PC-3 (cell line): ENCODE measurements around the gene CHSY3. TPM values are rescaled to one million over a fixed set of nuclear protein-coding genes. Genes with fewer than 3 reads are reported as not detected.

Experiments used
- ATAC-seq: fragments of 200-7000 bp; cut with Tn5 transposase; 2 replicates; pipeline ENCODE4 v1.9.1; 2020; ENCODE audit warnings: mild to moderate bottlenecking, moderate library complexity
- BruUV-seq: library from RNA; stranded (reverse); fragments of 400-500 nt; replicated peaks from 2 replicates; lab custom pipeline; 2021; lab: Mats Ljungman, UMichigan
- CTCF ChIA-PET: fragments of 300-600 bp; sonication (Branson Sonifier 250); formaldehyde crosslinking; loops from one replicate; lab custom pipeline; 2022; ENCODE audit warnings: antibody characterized with exemption; lab: Charles Lee
- POLR2A ChIA-PET: fragments of 300-600 bp; sonication (Branson Sonifier 250); formaldehyde crosslinking; loops from one replicate; lab custom pipeline; 2022; ENCODE audit warnings: antibody characterized with exemption; ENCODE audit not compliant: unreplicated experiment; lab: Charles Lee
- DNase-seq: peaks from one replicate; pipeline ENCODE4 v3.0.0-alpha.2; 2015
- H2AFZ ChIP-seq: fragments of 300-600 bp; sonication (generic); 2 replicates; pipeline ENCODE4 v1.6.0; 2016; ENCODE audit warnings: antibody characterized with exemption, low read length
- H3F3A ChIP-seq: fragments of 300-600 bp; sonication (generic); one replicate; pipeline ENCODE4 v1.6.0; 2017; ENCODE audit warnings: antibody characterized with exemption, low read length, control low read depth, mild to moderate bottlenecking; ENCODE audit not compliant: unreplicated experiment
- H3K27ac ChIP-seq: fragments of 300-600 bp; sonication (generic); 2 replicates; pipeline ENCODE4 v1.5.1; 2016; ENCODE audit warnings: mild to moderate bottlenecking, low read length
- H3K27me3 ChIP-seq: fragments of 300-600 bp; sonication (generic); 2 replicates; pipeline ENCODE4 v1.6.1; 2016; ENCODE audit warnings: low read length, mixed read lengths
- H3K36me3 ChIP-seq: fragments of 300-600 bp; sonication (generic); 2 replicates; pipeline ENCODE4 v1.6.1; 2016; ENCODE audit warnings: low read depth, mixed run types, low read length, mixed read lengths
- H3K4me1 ChIP-seq: fragments of 300-600 bp; sonication (generic); 2 replicates; pipeline ENCODE4 v1.5.1; 2016; ENCODE audit warnings: low read length; ENCODE audit not compliant: insufficient read depth
- H3K4me2 ChIP-seq: fragments of 300-600 bp; sonication (generic); 2 replicates; pipeline ENCODE4 v1.6.0; 2016; ENCODE audit warnings: low read length
- H3K4me3 ChIP-seq: fragments of 300-600 bp; sonication (generic); 2 replicates; pipeline ENCODE4 v1.5.1; 2016; ENCODE audit warnings: mild to moderate bottlenecking, low read length, mixed read lengths
- H3K79me2 ChIP-seq: fragments of 300-600 bp; sonication (generic); 2 replicates; pipeline ENCODE4 v1.6.1; 2017; ENCODE audit warnings: low read length, mixed read lengths
- H3K9ac ChIP-seq: fragments of 300-600 bp; sonication (generic); 2 replicates; pipeline ENCODE4 v1.6.0; 2016; ENCODE audit warnings: mild to moderate bottlenecking, low read length
- H3K9me2 ChIP-seq: fragments of 300-600 bp; sonication (generic); replicated peaks from 2 replicates; pipeline ENCODE4 v1.6.1; 2016; ENCODE audit warnings: mixed run types, low read length, mixed read lengths
- H3K9me3 ChIP-seq: fragments of 300-600 bp; sonication (generic); 2 replicates; pipeline ENCODE4 v1.6.1; 2016; ENCODE audit warnings: low read length, mixed read lengths
- H4K20me1 ChIP-seq: fragments of 300-600 bp; sonication (generic); 2 replicates; pipeline ENCODE4 v1.6.1; 2016; ENCODE audit warnings: low read length, mixed read lengths
- EZH2 ChIP-seq: fragments of 300-600 bp; sonication (generic); IDR thresholded peaks from one replicate; pipeline ENCODE4 v1.6.1; 2017; ENCODE audit warnings: antibody characterized with exemption, mild to moderate bottlenecking, low read length; ENCODE audit not compliant: unreplicated experiment
- EZH2phosphoT487 ChIP-seq: fragments of 300-600 bp; sonication (generic); IDR thresholded peaks from 2 replicates; pipeline ENCODE4 v1.6.1; 2018; ENCODE audit warnings: mild to moderate bottlenecking, antibody characterized with exemption, low read length, borderline replicate concordance
- intact Hi-C: fragments of 100-400 bp; cut with micrococcal nuclease; formaldehyde crosslinking; loops from 2 replicates; pipeline ENCODE4 v1.9.0; 2023
- total RNA-seq: library from RNA; depleted of rRNA; stranded (reverse); fragments of >200 nt; gene quantifications from 2 replicates; pipeline ENCODE4 v1.2.3, GENCODE V29; 2014
- TF ChIP-seq, protein P1 (sequence below): fragments of 300-600 bp; sonication (generic); conservative IDR thresholded peaks from 2 replicates; pipeline ENCODE4 v1.5.1; 2017; ENCODE audit warnings: antibody characterized with exemption, low read depth, mild to moderate bottlenecking, low read length

The CHSY3 gene
- total RNA-seq, 1 experiment from 2014 or later, result 1.7 TPM

GRCh38 chr5:130183115-130183514 is 278.9 kb downstream of the CHSY3 start:
- H3K36me3 ChIP-seq, result no peaks in the 10 kb centered on the region
- H3K9me2 ChIP-seq, result no peaks in the 10 kb centered on the region
- no peaks in the 10 kb centered on the region for H3K4me1 ChIP-seq
- TF ChIP-seq EZH2 (no peak), EZH2phosphoT487 (no peak)
- TF ChIP-seq, protein P1, sequence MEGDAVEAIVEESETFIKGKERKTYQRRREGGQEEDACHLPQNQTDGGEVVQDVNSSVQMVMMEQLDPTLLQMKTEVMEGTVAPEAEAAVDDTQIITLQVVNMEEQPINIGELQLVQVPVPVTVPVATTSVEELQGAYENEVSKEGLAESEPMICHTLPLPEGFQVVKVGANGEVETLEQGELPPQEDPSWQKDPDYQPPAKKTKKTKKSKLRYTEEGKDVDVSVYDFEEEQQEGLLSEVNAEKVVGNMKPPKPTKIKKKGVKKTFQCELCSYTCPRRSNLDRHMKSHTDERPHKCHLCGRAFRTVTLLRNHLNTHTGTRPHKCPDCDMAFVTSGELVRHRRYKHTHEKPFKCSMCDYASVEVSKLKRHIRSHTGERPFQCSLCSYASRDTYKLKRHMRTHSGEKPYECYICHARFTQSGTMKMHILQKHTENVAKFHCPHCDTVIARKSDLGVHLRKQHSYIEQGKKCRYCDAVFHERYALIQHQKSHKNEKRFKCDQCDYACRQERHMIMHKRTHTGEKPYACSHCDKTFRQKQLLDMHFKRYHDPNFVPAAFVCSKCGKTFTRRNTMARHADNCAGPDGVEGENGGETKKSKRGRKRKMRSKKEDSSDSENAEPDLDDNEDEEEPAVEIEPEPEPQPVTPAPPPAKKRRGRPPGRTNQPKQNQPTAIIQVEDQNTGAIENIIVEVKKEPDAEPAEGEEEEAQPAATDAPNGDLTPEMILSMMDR, result no peak
- H3K9ac ChIP-seq, result no peak overlapping the region
- DNase-seq, result no peak
- no peaks in the 10 kb centered on the region for H3K79me2 ChIP-seq
- ChIA-PET POLR2A (no interaction called here), CTCF (no interaction called here)
- H4K20me1 ChIP-seq, result no peaks in the 10 kb centered on the region
- intact Hi-C loops, result no loop called here
- H3F3A ChIP-seq, result no peaks in the 10 kb centered on the region
- BruUV-seq, result no TSS peak
- no peak for ATAC-seq
- H3K4me3 ChIP-seq, result no peak overlapping the region
- no peak overlapping the region for H2AFZ ChIP-seq
- H3K9me3 ChIP-seq, result no peaks in the 10 kb centered on the region
- H3K27me3 ChIP-seq, result no peaks in the 10 kb centered on the region
- no peak overlapping the region for H3K27ac ChIP-seq
- no peak overlapping the region for H3K4me2 ChIP-seq

GRCh38 chr5:130189961-130190360 is 285.7 kb downstream of the CHSY3 start:
- Histone ChIP-seq H3F3A (no peaks in the 10 kb centered on the region), H2AFZ (no peak overlapping the region), H3K4me3 (no peak overlapping the region), H3K9me2 (no peaks in the 10 kb centered on the region), H3K4me2 (no peak overlapping the region), H3K9ac (no peak overlapping the region), H3K79me2 (no peaks in the 10 kb centered on the region), H3K36me3 (no peaks in the 10 kb centered on the region), H4K20me1 (no peaks in the 10 kb centered on the region), H3K27ac (no peak overlapping the region), H3K27me3 (no peaks in the 10 kb centered on the region), H3K9me3 (no peaks in the 10 kb centered on the region), H3K4me1 (no peaks in the 10 kb centered on the region)
- DNase-seq (peak; percentile 65), ATAC-seq (peak; percentile 92)
- POLR2A ChIA-PET, result no interaction called here
- CTCF ChIA-PET, result no interaction called here
- TF ChIP-seq EZH2phosphoT487, result no peak
- TF ChIP-seq, protein P1, result no peak
- TF ChIP-seq EZH2, result no peak
- BruUV-seq, result no TSS peak
- intact Hi-C loops, result no loop called here

DNA sequence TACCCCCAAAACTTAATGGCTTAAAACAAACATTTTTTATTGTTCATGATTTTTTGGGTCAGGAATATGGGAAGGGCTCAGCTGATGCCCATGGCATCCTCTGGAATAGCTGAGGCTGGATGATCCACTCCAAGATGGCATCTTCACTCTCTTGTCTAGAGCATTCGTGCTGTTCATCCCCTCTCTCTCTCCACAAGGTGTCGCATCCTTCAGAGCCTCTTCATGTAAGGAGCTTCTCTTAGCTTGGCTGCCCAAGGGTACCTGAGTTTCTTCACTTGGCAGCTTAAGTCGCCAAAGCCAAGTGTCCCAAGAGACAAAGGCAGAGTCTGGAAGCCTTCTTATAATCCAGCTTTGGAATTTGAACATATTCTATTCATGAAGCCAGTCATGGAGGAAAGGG is 294.7 kb downstream of the CHSY3 start:
- BruUV-seq, result no TSS peak
- no peak overlapping the region for H3K27ac ChIP-seq
- intact Hi-C loops, result no loop called here
- no peaks in the 10 kb centered on the region for H3K4me1 ChIP-seq
- TF ChIP-seq, protein P1, result peak; percentile 58
- no peak for TF ChIP-seq EZH2phosphoT487
- no peak overlapping the region for H2AFZ ChIP-seq
- H3K79me2 ChIP-seq, result no peaks in the 10 kb centered on the region
- POLR2A ChIA-PET, result no interaction called here
- no peaks in the 10 kb centered on the region for H3K9me3 ChIP-seq
- ATAC-seq, result peak; percentile 67
- CTCF ChIA-PET, result no interaction called here
- no peak overlapping the region for H3K4me3 ChIP-seq
- no peak overlapping the region for H3K9ac ChIP-seq
- H3K36me3 ChIP-seq, result no peaks in the 10 kb centered on the region
- no peaks in the 10 kb centered on the region for H3K9me2 ChIP-seq
- H3F3A ChIP-seq, result no peaks in the 10 kb centered on the region
- H3K27me3 ChIP-seq, result no peaks in the 10 kb centered on the region
- no peak overlapping the region for H3K4me2 ChIP-seq
- peak; percentile 56 for DNase-seq
- no peaks in the 10 kb centered on the region for H4K20me1 ChIP-seq
